ENCODE results near the gene RIC8B.

RIC8B gene

DNA sequence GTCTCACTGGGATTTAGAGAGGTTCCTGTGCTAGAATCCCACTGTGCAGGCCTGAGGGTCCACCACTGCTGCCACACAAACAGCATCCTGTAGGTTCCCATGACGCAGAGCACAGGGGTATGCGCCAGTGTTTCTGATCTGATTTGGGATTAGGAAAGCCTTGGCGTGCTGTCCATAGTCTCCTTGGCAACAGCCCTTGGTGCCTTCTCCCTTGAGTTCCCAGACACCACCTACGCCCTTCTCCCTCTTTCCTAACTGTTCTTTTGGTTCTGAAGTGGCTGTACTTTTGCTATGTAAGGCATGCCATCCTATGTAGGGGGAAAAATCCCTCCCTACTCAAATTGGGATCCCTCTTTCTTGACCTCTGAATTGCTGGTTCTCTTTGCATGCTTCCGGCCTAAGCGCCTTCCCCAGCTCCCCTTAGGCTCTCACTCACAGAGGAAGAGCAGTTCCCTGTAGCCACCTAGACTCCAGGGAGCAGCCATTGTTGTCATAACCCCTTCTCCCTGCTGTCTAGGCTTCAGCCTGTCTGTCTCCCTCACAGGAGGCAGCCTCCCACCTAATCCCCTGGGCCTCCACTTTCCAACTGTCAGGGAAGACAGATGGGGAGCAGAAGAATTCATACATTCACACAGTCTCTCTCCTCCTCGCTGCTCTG, 14.8 kb upstream of the RIC8B start:
- DNase-seq = no peak

DNA sequence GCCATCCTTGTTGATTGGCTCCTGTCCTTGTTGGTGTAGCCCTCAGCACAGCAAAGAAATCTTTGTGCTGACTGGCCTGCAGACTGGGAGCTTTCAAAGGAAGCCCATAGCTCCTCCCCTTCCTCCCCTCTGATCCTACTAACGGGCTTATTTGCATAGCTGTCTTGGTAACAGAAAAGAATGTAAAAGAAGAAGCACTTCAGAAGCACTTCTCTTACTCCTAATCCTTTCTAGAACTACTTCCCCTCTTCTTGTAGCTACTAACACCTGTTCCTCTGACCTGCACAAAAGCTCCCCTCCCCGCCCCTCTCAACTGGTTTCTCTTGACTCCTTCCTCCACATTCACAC, 14.3 kb upstream of the RIC8B start:
- DNase-seq = no peak

DNA sequence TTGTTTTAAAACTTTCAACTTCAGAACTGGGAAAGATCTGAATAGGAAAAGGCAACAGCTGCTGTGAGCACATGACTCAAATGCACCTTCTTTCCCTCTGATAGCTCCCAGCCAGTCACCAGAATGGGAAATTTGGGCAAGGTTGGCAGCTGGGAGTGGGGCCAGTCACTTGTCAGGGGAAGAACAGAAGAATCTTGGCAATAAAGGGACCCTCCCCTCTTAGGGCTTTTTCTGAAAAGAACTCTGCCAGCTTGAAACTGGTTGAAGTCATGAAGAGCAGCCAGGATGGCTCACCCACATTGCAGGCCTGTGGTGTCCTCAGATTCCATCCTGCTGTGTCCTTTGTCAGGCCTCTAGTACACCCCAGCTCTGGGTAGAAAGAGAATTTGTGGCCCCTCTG, 10.3 kb upstream of the RIC8B start:
- DNase-seq = no peak

DNA sequence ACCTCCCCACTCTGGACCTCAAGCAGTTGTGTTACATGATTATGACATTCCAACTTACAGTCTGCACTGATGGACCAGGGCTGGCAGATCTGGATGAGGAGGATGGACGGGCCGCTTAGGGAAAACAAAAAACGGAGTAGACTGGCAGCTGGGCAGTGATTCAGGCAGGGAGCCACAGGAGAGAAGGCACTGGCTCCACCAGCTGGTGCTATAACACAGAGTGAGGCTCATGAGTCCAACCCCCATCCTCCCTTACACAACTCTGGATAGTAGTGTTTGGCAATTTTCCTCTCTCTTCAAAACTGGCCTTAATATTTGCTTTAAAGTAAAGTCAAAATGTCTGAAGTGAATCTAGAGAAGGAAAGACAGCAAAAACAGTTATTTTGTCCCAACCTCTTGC, 9.7 kb upstream of the RIC8B start:
- no peak for DNase-seq

DNA sequence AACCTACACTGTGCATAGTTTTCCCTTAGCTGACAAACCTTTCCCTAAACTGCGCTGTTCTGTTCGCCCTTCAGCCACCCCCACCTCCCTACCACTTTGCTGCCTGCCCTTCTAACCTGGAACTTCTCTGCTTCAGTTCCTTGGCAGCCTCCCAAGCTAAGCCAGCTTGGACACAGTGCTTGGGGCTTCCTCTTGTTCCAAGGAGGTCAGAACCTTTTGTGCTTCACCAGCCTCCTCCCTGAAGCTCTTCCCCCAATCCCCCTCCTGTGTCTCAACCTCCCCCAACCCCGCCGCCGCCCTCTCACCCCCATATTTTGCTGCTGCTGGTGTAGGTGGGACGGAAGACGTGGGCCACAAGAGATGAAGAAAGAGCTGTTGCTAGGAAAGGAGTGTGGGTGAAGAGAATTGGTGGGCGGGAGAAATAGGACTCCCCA, 8.1 kb upstream of the RIC8B start:
- DNase-seq = no peak

DNA sequence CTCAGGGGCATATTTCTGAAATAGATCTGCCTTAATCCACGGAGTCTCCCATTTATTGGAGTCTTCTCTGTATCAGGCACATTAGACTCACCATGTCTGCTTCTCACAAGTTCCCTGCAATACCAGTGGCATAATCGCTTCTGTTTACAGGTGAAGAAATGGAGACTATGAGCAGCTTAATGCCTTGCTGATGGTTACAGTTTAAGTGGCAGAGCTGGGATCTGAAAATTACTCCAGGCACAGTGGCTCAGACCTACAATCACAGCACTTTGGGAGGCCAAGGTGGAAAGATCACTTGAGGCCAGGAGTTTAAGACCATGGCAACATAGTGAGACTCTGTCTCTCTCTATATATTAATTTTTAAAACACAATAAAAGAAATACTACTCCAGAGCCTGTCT, 7.3 kb upstream of the RIC8B start:
- no peak for DNase-seq

DNA sequence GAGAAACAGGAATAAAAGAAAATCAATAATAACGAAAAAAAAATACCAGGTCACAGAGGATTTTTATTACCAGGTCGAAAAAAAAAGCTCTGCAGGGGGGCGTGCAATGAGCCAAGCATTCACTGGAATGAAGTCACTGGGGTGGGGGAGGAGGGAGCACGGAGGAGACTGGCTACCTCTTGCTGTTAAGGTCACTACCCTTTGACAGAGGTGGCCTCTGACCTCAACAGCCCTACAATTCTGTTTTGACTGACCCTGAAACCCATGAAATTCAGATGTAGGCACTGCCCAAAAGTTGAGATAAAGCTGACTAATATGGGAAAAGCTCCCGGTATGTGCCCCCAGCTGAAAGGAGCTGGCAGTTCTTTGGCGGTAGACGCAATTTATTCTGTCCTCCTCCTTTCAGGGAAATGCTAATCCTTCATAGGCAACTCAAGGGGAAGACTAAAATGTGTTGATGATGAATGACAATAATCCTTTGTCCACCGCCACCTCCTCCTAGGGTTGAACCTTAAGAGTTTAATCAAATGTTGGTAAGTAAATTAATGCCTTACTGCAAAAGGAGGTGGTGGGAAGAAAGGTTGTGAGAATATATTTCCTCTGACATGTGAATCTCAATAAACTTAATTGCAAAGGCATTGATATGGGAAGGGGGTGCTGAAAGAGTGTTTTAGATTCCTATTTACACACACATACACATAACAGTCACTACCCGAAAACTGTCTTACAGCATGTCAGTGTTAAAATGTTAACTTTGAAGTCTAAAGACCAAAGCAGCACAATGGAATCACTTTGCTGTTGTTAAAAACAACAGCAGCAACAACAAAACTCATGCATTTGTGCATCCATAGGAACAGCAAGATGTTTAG, 6.3 kb upstream of the RIC8B start:
- no peak for DNase-seq

DNA sequence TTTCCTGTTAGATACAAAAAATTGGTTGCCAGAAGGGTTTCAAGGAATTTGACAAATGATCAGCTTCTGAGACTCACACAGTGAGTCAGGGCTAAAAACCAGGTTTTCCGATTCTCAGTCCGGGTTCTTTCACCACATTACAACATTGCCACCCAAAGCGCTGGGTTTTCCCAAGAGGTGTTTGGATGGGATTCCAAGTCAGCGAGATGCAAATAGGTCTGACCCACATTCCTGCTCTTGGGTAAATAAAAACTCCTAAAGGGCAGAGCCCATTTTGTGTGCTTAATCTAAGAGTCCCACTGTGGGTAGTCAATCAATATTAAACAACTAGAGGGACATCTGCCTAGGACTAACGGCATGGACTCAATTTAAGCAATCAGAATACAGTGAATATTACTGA, 5.4 kb upstream of the RIC8B start:
- DNase-seq = no peak

DNA sequence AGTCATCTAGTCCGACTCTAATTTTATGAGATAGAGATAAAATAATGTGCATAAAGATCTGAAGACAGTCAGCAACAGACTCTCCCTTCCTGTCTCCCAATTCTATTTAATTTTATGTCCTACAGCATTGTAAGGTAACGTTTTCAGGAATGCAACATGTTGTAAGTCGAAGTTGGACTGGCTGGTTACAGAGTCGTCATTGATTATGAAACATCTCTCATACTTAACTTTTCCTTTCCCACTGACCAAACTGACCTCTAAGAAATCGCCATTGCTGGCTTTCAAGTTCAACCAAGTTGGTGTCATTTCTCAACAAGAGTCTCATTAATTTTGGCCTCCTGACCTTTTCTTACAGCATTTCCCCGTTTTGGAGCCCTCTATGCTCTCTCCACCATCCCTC, 4.9 kb upstream of the RIC8B start:
- no peak for DNase-seq

DNA sequence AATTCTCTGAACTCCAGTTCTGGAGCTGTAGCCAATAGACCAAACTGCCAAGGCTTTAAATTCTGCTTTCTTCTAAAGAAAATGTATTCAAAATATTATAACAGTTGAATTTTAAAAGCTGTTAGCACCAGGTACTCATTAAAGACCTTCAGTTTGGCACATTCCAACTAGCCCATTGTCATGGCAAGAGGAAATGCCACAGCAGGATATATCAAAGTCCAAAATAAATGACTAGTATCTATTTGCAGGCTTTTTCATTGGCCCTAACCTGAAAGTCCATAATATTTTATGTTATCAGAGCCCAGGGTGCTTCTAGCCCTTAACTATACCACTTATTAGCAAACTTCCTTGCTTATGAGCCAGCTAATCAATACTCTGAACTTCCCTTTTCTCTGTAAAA, 3.1 kb upstream of the RIC8B start:
- no peak for DNase-seq

DNA sequence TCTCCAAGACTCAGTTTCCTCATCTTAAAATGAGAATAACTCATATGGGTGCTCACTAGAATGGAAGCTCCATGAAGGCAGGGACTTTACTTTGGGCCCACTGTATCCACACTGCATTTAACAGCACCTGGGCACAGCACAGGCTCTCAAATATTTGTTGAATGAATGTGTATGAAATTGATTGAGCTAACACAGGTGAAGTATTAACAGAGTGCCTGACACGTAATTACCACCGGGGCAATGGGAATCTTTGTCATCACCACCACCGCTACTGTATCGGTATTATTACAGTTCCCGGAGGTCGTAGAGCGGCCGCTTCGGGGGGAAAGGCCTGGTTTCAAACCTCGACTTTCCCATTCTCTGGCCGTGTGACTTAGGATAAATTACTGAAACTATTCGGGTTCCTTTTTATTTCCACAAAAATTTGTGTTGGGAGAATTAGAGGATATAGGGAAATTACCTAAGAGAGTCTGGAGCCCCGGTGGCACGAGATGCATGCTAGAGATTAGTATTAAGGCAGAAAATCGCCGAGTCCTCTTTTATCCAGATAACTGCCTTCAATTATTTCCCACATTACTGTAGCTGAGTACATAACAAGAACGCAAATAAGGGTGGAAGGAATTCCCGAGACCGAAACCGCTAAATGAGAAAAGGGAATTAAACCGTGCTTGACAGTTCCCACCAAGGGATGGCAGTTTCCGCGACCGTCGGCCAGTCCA, 1.0 kb upstream of the RIC8B start:
- no peak for DNase-seq

DNA sequence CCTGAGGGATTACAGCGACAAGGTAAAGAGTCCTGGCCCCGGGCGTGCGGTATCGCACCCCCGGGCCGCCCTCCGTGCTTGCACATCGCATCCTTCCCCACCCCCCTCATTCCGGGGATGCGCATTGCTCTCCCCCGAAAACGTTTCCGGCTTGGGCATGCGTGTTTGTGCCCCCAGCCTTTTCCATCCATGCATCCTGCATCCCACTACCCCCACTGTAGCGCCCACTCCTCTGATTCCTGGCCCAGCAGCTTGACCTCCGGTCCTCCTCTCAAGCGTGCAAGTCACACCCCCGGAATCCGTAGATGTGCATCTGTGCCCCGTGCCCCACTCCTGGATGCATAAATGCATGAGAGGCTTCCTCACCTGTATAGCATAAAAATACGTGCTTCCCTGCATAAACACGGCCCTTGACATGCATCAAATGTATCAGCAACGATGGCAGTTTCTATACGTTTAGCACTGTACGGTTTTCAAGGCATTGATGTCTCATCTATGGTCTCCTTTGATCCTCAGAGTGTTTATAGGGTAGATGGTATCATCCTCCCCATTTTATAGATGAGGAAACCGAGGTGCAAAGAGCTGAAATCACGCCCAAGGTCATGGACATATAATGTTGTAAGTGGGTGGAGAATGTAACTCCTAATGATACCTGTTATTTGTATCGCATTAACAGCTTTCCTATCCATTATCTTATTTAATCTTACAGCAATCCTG, 484 bp downstream of the RIC8B start:
- DNase-seq = no peak

DNA sequence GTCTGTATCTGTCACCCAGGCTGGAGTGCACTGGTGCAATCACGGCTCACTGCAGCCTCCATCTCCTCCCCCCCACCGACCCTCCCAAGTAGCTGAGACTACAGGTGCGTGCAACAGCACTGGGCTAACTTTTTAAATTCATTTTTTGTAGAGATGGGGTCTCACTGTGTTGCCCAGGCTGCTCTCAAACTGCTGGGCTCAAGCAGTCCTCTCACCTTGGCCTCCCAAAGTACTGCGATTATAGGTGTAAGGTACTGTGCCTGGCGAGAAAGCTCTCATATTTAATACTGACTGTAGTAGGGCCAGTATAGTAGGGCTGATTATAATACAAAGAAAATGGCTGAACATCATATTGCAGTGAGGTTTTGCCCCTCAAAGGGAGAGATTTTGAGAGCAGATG, 2.4 kb downstream of the RIC8B start:
- DNase-seq = no peak

DNA sequence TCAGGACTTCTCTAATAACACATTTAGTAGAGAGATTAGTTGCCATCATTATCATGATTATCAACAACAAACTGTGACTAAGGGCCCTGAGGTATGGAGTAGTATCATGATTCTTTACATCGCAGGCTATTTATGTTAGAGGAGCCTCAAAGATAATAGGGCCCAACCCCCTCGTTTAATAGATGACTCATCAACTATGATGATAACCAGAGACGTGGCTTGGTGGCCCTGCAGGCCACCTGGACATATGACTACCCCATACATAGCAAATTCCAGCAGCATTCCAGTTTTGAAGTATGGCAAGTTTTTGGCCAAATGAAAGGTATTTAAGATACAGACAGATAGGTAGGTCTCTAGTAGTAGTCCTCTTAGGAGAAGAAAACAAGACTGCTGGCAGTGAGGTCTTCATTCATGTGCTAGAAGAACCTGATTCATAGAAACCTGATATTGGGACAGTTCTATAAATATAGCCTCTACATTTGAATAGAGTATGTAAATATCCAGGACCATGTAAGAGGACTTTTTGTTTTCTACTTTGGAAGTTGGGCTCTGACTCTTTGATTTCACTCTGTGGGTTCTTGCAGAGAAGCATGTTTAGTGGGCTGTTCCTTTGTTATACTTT, 5.6 kb downstream of the RIC8B start:
- DNase-seq = peak; percentile 6 to 36

DNA sequence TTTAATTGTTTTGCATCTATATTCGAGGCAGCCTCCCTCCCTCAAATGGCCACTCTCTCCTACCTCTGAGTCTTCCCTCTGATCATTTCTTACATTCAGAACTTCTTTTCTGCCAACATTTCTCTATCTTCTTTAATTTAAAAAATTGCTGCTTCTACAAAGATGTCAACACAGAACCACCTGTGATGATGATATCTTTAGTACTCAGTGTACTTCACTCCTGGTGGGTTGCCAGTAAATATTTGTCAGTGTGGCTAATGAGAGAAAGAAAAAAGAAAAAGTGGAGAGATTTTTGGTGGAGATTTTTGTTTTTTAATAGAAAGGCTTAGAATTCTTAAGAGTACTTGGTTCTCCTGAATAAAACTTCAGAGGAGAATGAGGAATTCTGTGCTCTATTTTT, 8.1 kb downstream of the RIC8B start:
- no peak for DNase-seq

DNA sequence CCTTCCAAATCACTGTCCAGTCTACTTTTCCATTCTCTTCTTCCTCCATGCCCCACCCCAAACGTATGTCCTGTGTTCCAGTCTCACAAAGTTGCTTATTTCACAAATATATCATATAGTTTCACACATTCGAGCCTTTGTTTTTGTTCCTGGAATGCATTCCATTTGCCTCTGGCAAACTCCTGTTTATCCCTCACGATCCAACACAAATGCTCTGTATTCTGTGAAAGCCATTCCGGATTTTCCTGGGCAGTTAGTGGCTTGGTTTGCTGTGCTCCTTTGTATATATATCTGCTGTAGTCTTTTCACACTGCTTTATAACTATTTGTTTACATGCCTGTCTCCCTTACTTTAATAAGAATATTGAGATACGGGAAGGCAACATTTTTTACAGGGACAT, 9.0 kb downstream of the RIC8B start:
- DNase-seq = no peak

DNA sequence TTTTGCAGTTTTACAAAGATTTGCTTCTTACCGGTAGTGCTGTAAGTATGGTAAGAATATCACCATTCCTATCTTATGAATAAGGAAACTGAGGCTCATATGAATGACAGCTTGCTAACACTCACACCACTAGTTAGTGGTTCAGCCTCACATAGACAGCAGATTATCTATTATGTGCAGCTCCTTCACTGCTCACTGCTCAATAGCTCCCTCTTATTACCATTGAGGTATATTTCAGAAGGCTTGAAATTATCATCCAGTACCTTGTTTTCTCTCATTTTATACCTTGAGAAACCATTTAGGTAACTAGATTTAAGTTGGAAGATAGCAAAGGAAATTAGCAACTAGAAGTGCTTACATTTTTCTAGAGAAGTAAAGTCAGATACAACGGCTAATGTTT, 15.5 kb downstream of the RIC8B start:
- DNase-seq = peak; percentile 56 to 78

DNA sequence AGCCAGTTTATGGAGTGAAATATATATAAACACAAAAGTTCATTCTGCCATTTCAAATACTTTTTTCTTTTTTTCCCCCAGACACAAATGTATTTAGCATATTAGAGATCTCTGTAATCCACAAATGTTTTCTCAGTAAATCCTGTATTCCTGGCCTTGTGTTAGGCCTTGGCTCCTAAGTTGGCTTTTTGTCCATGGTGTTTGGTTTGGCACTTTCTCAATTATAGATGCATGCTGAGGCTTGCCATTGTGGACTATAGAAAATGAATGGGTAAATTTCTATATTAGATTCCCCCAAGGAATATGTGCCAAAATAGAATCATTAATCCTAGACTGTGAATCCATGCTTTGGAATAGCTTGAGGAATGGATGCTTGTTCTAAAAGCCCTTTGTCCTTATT, 17.0 kb downstream of the RIC8B start:
- peak; percentile 73 to 88 for DNase-seq

DNA sequence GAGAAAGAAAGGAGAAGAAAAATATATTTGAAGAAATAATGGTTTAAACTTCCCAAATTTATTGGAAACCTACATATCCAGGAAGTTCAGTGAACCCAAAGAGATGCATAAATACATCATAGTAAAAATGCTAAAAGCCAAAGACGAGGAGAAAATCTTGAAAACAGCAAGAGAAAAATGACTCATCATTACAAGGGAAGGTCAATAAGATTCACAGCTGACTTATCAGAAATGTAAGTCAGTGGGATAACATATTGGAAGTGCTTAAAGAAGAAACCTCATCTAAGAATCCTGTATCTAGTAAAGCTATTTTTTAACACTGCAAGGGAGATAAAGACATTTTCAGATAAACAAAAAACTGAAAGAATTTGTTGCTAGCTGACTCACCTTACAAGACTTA, 19.9 kb downstream of the RIC8B start:
- no peak for DNase-seq

DNA sequence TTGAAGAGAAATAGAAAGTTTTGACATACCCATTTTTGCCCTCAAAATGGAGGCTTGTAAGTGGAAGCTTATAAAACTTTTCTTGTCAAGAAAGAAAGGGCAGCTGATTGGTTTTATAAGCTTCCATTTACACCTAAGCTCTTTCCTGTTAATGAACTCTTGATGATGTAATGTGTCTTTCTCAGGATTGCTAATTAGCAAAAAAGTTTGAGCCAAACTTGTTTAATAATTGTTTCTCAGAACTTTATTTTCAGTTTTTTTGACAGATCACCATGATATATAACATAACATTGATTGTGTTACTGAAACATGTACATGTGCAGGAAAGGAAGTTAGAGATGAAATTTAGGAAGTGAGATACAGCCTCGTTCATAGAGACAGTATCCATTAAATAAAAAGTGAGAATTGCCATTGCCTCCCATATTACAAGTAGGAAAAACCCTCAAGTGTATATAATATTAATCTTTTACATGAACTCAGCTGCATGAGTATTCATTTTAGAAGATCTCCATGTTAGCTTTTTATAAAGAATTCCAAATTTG, 26.8 kb downstream of the RIC8B start:
- no peak for DNase-seq

DNA sequence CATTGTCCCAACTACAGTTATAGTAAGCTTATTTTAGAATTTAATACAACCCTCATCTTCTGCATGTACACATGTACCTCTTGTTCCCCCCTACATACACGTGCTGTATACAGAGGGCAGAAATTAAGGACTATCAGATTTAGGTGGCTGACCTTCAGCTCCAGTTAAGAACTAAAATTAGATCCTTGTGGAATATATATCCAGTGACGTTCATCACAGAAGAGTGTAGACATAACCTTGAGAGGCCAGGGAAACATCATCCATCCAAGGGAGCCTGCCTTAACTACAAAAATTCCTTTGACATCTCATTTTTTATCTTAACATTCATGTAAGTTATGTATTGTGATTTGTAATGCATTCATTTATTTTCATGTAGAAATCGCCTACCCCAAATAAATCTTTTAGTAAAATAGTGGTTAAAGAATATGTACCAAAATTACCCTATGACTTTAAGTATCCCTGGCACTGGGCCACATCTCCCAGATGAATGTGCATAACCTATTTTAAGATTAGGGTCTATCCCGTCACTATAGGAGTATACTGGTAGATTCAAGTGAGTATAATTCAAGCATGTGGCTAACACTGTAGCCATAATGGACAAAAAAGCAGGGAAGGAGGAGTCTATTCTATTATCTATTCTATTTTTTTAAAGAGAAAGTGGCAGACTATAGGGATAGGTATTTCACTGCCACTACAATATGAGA, 27.5 kb downstream of the RIC8B start:
- DNase-seq = no peak

DNA sequence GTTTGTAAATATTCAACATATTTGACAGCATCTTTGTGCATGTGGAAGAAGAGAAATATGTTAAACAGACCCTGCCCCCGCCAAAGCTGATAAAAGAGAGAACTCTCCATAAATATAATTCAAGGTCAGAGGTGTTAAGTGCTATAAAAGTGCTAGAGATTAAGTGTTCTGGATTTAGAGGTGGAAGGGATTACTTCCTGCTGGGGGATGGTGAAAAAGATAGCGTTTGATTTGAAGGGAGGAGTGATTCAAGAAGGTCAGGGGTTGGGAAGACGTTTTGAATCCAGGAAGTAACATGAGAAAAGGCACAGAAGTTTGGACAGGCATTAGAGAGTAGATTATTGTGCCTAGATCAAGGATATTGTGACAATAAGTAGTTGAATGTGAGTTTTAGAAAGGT, 30.2 kb downstream of the RIC8B start:
- no peak for DNase-seq

Data from NCI-H1930 (cell line).